ENCODE measurements around the gene PSMD9.
A peak's percentile ranks its signal among the peaks of the same experiment; 100 is the strongest.

The PSMD9 gene

DNA sequence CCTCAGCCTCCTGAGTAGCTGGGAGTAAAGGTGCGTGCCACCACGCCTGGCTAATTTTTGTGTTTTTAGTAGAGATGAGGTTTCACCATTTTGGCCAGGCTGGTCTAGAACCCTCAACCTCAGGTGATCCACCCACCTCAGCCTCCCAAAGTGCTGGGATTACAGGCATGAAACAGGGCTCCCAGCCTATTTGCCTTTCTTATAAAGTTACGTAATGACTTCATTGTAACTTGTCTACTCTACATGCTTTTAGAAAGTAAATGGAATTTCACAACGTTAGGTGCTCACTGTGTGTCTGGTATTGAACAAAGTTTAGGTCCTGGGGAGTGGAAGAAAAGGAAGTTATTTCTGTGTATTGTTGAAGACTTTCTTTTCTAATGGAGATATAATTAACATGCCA lies 42.3 kb downstream of the PSMD9 start:
- Mint-ChIP-seq H3K9me3 (no peaks in the 10 kb centered on the region), H3K27me3 (no peaks in the 10 kb centered on the region), H3K27ac (no peak overlapping the region), H3K4me3 (no peak overlapping the region), H3K36me3 (no peaks in the 10 kb centered on the region), H3K4me1 (no peaks in the 10 kb centered on the region)

DNA sequence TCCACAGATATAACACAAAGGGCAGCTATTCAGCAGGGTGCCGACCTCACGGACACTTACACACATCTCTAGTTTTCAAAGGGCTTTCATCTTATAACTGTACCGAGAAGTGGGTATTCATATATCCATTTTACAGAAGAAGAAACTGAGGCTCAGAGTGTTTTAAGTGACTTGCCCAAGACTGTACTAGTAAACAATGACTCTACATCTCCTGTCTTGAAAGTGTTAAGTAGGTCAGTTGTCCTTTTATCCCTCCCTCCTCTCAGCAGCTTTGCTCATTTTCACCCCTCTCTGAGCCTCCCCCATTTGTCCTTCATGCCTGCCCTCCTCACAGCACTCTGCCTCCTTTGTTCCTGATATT lies 43.6 kb downstream of the PSMD9 start:
- Mint-ChIP-seq H3K27me3 (no peaks in the 10 kb centered on the region), H3K4me1 (no peaks in the 10 kb centered on the region), H3K36me3 (no peaks in the 10 kb centered on the region), H3K4me3 (no peak overlapping the region), H3K27ac (no peak overlapping the region), H3K9me3 (no peaks in the 10 kb centered on the region)

DNA sequence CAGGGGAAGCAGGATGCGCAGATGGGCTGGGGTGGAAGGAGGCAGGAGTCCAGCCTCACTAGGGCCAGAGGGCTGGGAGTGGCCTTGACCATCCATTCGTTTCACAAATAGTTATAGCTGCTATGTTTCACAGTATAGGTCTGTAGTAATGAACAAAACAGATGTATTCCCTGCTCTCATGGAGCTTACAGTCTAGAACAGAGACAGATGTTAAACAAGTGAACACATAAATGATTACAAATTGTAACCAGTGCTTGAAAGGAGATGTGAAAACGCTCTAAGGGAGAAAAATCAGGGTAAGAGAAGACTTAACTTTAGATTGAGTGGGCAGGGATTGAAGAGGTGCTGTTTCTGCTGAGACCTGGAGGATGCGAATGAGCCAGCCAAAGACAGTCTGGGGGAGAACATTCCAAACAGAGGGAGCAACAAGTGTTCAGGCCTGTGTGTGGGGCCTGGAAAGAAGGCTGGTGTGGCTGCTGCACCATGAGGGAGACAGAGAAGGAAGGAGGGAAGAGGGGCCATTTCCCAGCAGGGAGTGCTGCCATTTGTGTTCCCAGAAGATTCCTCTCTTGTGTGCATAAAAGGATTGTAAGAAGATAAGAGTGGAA lies 44.4 kb downstream of the PSMD9 start:
- Mint-ChIP-seq H3K36me3 (peaks cover 3% of the 10 kb centered on the region), H3K4me3 (no peak overlapping the region), H3K9me3 (no peaks in the 10 kb centered on the region), H3K4me1 (peaks cover 6% of the 10 kb centered on the region), H3K27me3 (no peaks in the 10 kb centered on the region), H3K27ac (no peak overlapping the region)

DNA sequence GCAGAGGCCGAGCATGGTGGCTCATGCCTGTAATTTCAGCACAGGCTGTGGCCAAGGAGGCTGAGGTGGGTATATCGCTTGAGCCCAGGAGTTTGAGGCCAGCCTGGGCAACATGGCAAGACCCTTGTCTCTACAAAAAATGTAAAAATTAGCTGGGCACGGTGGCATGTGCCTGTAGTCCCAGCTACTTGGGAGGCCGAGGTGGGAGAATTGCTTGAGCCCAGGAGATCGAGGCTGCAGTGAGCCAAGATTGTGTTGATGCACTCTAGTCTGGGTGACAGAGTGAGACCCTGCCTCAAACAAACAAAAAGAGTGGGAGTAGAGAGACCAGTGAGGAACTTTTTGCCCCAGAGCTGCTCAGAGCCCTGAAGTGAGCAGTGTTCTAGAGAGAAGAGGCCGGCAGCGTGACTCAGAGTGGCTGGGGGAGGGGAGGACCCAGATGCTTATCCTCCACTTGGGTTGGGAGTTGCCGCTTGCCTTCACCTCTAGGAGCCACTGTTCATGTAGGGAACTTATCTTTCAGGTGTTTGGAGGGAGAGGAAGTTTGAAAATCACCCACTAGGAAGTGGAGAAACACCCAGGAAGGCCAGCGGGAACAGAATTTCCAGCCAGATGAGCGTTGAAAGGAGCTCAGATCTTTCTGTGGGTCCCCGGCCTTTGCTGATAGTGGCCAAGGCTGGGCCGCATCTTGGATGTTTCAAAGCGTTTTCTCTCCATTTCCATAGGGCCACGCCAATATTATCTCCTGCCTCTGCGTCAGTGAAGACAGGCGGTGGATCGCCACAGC lies 45.1 kb downstream of the PSMD9 start:
- Mint-ChIP-seq H3K4me3 (no peak overlapping the region), H3K4me1 (peaks cover 6% of the 10 kb centered on the region), H3K27me3 (no peaks in the 10 kb centered on the region), H3K9me3 (no peaks in the 10 kb centered on the region), H3K36me3 (peaks cover 3% of the 10 kb centered on the region), H3K27ac (no peak overlapping the region)

DNA sequence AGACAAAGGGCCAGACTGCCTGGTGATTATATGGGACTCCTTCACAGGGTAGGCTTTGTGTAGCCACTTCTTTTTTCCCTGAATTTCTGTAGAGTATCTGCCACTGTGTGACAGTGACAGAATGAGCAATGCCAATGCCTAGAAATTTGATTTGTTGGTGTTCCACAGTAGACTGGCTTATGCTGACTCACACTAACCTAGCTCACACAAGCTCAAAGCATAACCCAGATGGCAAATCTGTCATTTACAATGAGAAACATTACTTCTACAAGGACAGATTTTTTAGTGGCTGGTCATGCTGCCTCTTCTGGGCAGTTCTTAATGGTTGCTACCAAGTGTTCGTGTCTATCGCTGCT lies 45.7 kb downstream of the PSMD9 start:
- Mint-ChIP-seq H3K27me3 (no peaks in the 10 kb centered on the region), H3K4me1 (peaks cover 6% of the 10 kb centered on the region), H3K4me3 (no peak overlapping the region), H3K36me3 (peaks cover 3% of the 10 kb centered on the region), H3K9me3 (no peaks in the 10 kb centered on the region), H3K27ac (no peak overlapping the region)

DNA sequence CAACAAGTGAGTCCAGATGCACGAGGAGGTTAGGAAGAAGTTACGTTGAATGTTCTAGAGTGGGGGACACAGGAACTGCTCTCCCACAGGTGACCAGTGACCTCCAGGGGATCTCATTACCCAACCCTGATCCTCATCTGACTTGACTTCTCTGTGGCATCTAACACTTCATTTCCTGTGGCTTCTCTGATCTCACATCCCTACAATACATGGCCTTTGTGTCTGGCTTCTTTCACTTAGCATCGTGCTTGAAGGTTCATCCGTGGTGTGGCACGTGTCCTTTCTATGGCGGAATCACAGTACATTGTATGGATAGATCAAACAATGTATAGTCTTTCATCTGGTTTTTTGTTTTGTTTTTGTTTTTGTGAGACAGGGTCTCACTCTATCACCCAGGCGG lies 49.1 kb downstream of the PSMD9 start:
- Mint-ChIP-seq H3K4me1 (peaks cover 6% of the 10 kb centered on the region), H3K27ac (no peak overlapping the region), H3K4me3 (no peak overlapping the region), H3K9me3 (no peaks in the 10 kb centered on the region), H3K27me3 (no peaks in the 10 kb centered on the region), H3K36me3 (peaks cover 3% of the 10 kb centered on the region)

DNA sequence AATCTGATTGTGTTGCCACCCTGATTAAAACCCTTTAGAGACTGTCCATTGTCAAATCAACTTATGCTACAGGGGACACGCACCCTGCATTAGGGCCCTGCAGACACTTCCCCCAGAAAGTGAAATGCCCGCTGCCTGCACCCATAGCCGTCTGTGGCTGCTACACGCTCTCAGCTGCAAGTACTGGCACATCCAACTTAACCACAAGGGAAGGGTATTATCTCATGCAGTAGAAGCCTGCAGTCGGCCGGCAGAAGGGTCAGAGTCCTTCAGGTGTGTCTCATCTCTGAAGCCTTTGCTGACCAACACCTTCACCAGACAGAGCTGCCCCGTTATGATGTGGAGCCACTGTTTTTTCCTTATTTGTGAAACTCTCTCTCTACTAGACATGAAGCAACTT lies 50.6 kb downstream of the PSMD9 start:
- H3K4me3 Mint-ChIP-seq = no peak overlapping the region
- peaks cover 6% of the 10 kb centered on the region for H3K4me1 Mint-ChIP-seq
- H3K27me3 Mint-ChIP-seq = no peaks in the 10 kb centered on the region
- H3K9me3 Mint-ChIP-seq = no peaks in the 10 kb centered on the region
- H3K36me3 Mint-ChIP-seq = peaks cover 3% of the 10 kb centered on the region
- no peak overlapping the region for H3K27ac Mint-ChIP-seq

DNA sequence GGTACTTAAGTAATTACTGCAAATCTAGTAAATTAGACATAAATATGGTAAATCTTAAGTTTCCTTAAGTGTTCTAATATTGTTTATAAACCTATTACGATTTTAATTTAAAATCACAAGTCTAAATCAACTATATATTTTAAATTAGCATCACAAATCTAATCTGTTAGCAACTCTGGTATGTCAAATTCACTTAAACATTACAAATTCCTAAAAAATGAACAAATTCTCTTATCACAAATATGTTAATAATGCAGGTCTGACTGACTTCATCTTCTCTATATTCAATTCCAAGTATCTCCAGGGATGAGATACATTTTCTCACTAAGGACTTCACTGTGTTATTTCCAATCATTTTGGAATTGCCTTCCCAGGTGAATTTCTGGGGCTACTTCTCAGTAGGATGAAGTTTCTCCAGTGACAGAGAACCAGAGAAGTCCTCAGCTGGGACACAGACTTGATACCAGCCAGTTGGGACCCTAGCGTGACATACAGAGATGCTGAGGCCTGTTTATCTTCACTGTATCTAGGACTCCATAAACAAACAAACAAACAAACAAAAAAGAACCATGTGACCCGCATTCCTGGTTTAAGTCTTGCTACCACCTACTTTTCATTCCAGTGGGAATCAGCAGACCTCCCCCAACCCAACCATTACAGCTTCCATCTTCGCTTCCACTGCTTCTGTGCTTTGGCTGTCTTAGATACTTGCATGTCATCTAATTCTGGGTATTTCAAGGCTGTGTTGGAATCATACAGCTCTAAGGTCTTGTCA lies 51.6 kb downstream of the PSMD9 start:
- Mint-ChIP-seq H3K36me3 (peaks cover 3% of the 10 kb centered on the region), H3K9me3 (no peaks in the 10 kb centered on the region), H3K27me3 (no peaks in the 10 kb centered on the region), H3K27ac (no peak overlapping the region), H3K4me3 (no peak overlapping the region), H3K4me1 (peaks cover 6% of the 10 kb centered on the region)

DNA sequence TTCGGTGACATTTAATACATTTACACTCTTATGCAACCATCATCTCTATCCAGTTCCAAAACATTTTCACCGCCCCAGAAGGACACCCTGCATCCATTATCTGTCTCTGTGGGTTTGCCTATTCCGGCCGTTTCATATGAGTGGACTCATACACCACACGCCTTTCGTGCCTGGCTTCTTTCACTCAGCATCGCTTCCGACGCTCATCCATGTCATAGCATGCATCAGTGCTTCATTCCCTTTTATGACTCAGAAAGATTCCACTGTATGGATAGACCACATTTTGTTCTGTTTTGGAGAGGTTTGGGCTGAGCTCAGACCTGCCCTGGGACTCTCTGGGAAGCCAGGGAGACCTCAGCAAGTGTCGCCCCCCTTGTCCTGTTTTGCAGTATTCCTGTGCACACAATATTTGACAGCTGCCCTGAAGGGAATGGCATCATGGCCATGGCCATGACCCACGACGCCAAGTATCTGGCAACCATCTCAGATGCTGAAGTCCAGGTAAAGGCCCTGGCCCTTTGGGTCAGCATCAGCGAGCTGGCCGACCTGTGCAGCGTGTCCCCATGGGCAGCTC lies 53.6 kb downstream of the PSMD9 start:
- H3K27me3 Mint-ChIP-seq = no peaks in the 10 kb centered on the region
- peak overlapping the region; percentile 43 for H3K27ac Mint-ChIP-seq
- peaks cover 3% of the 10 kb centered on the region for H3K36me3 Mint-ChIP-seq
- H3K9me3 Mint-ChIP-seq = no peaks in the 10 kb centered on the region
- no peak overlapping the region for H3K4me3 Mint-ChIP-seq
- peaks cover 6% of the 10 kb centered on the region for H3K4me1 Mint-ChIP-seq

DNA sequence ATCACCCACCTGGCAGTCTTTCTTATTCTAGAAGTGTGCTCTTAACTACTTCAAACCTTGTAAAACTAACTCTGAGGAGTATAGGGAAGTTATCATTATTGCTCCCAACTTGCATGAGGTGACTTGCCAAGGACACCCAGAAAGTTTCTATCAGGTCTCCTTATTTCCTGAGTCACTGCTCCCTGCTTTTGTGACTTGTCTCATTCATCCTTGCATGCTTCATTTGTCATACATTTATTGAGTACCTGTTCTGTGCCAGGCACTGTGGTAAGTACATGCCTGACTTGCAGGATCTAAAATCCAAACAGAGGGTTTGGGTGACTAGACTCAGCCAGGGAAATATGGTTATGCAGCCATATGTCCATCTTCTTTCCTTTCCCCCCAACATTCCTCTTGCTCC lies 55.3 kb downstream of the PSMD9 start:
- no peaks in the 10 kb centered on the region for H3K27me3 Mint-ChIP-seq
- no peak overlapping the region for H3K4me3 Mint-ChIP-seq
- no peaks in the 10 kb centered on the region for H3K4me1 Mint-ChIP-seq
- no peaks in the 10 kb centered on the region for H3K9me3 Mint-ChIP-seq
- H3K27ac Mint-ChIP-seq = no peak overlapping the region
- no peaks in the 10 kb centered on the region for H3K36me3 Mint-ChIP-seq

DNA sequence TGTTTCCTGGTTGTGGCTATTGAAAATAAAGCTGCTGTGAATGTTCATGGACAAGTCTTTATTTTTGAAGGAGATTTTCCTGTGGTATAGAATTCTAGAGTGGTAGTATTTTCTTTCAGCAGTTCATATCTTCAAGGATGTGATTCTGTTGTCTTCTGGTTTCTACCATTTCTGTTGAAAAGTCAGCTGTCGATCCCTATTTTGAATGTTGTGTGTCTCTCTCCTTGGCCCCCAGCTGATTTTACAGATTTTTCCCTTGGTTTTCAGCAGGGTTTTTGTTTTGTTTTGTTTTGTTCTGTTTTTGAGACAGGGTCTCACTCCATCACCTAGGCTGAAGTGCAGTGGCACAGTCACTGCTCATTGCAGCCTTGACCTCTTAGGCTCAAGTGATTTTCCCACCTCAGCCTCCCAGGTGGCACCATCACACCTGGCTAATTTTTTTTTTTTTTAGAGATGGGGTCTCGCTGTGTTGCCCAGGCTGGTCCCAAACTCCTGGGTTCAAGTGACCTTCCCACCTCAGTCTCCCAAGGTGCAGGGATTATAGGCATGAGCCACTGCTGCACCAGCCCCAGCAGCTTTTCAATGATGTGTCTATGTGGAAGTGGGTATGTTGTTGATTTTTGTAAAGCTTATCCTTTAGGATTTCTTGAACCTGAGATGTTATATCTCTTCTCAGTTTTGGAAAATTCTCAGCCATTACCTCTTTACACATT lies 57.9 kb downstream of the PSMD9 start:
- Mint-ChIP-seq H3K27me3 (no peaks in the 10 kb centered on the region), H3K27ac (no peak overlapping the region), H3K36me3 (no peaks in the 10 kb centered on the region), H3K9me3 (no peaks in the 10 kb centered on the region), H3K4me1 (no peaks in the 10 kb centered on the region), H3K4me3 (no peak overlapping the region)

DNA sequence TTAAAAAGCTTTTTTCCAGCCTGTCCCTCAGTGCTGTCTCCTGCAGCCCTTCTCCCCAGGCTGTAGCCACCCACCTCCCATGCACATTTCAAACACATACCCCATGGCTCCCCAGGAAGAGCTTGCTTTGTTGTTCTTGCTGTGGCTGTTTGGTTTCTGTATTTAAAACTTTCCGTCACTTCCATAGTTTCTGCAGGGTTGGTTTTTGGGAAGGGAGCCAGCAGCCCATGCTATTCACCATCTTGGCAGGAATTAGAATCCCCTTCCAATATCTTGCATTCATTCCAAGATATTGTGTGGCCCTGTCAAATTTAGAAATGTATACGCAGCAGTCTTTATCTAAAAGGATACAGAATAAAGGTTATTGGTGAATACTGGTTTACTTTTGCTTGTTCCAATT lies 59.4 kb downstream of the PSMD9 start:
- no peak overlapping the region for H3K4me3 Mint-ChIP-seq
- no peaks in the 10 kb centered on the region for H3K9me3 Mint-ChIP-seq
- no peak overlapping the region for H3K27ac Mint-ChIP-seq
- H3K36me3 Mint-ChIP-seq = no peaks in the 10 kb centered on the region
- no peaks in the 10 kb centered on the region for H3K27me3 Mint-ChIP-seq
- H3K4me1 Mint-ChIP-seq = no peaks in the 10 kb centered on the region

DNA sequence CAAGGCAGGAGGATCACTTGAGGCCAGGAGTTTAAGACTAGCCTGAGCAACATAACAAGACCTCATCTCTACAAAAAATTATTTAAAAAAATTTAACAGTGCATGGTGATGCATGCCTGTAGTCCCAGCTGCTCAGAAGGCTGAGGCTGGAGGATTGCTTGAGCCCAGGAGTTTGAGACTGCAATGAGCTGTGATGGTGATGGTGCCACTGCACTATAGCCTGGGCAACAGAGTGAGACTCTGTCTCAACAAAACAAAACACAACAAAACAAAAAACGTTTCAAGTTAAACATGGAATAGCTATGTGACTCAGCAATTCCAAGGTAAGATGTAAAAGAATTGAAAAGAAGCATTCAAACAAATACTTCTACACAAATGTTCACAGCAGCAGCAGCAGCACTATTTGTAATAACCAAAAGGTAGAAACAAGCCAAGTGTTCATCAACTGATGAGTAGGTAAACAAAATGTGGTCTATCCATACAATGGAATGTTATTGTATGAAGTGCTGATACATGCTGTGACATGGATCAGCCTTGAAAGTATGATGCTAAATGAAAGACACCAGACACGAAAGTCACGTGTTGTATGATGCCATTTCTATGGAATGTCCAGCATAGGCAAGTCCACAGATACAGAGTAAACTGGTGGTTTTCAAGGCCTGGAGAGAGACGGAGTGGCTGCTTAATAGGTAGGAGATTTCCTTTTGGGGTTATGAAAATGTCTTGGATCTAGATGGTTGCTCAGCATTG lies 61.2 kb downstream of the PSMD9 start:
- Mint-ChIP-seq H3K36me3 (no peaks in the 10 kb centered on the region), H3K27me3 (no peaks in the 10 kb centered on the region), H3K4me3 (no peak overlapping the region), H3K4me1 (no peaks in the 10 kb centered on the region), H3K9me3 (no peaks in the 10 kb centered on the region), H3K27ac (no peak overlapping the region)

DNA sequence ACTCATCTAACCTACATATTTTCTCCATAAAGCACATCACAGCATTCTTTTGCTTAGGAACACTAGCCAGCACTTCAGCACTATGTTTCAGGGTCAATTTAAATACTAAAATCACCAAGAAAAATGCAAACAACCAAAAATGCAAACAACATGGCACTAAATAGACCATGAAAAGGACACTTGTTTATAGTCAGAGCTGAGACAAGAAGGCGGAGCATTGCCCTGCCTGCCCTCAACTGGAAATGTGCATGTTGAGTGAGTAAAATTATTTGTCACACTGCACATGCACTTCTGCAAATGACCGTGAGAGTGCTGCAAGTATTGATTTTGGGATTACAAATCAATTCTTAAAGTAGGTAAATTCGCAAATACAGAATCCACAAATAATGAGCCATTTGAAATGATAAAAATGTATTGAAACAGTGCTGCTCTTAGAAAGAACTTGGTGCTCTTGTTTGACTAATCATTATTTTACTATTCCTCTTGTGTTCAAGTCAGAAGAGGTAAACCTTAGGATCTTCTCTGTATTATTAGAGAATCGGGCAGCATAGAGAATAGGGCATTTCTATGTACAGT lies 64.6 kb downstream of the PSMD9 start:
- no peaks in the 10 kb centered on the region for H3K27me3 Mint-ChIP-seq
- no peak overlapping the region for H3K4me3 Mint-ChIP-seq
- H3K27ac Mint-ChIP-seq = no peak overlapping the region
- no peaks in the 10 kb centered on the region for H3K4me1 Mint-ChIP-seq
- H3K36me3 Mint-ChIP-seq = no peaks in the 10 kb centered on the region
- H3K9me3 Mint-ChIP-seq = no peaks in the 10 kb centered on the region

DNA sequence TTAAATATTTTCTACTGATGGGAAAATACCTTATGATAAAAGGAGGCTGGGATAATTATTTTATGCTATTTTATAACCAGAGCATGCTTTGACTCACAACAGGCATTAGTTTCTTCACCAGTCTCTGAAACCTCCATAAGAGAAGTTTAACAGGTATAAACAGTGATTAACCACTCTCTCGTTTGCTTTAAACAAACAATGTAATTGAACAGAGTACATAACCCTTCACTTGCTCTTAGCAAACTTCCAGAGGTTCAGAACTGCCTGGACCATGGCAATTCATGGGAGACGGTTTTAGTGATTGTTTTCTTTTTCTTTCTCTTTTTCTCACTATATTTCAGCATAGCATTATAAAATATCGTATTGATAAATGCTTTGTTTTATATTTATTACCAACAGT lies 65.1 kb downstream of the PSMD9 start:
- H3K27ac Mint-ChIP-seq = no peak overlapping the region
- no peaks in the 10 kb centered on the region for H3K36me3 Mint-ChIP-seq
- no peaks in the 10 kb centered on the region for H3K4me1 Mint-ChIP-seq
- no peaks in the 10 kb centered on the region for H3K9me3 Mint-ChIP-seq
- no peaks in the 10 kb centered on the region for H3K27me3 Mint-ChIP-seq
- H3K4me3 Mint-ChIP-seq = no peak overlapping the region
